ENCODE measurements around the gene CDK6.

DNA sequence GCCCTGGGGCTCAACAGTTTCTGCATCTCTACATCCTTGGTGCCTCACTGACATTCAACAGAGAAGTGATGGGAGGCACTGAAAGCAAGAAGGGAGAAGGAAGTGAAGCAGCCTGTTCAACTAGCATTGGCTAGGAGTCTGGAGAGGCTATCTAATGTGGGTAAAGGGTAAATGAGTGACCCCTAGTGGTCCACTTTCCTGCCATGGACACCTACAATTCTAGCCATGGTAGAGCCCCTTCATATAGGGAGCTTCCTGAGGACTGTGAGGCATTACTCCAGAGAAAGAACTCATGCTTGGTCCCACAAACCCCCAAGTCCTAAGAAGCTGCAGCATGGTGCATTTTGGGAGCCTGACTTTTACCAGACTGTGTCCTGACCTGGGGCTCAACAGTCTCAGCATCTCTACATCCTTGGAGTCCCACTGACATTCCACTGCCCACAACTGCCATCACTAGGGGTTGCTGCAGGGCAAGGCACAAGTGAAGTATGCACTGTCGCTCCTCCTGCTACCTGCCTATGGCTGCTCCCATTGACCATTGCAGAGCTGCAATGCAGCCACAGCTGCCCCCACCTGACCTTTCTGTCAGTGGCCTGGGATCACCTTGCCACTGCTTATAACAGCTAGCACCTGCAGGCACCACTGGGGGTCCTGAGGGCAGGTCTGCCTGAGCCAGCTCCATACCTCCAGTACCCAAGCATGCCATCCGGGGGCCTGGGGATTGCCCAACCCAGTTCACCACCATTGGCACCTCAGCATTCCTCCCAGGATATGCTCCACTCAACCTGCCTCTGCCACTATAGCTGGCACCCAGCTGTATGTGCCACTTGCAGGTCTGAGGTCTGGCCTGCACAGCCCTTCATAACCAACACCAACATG lies 44.1 kb upstream of the CDK6 start:
- TF ChIP-seq, protein P1, sequence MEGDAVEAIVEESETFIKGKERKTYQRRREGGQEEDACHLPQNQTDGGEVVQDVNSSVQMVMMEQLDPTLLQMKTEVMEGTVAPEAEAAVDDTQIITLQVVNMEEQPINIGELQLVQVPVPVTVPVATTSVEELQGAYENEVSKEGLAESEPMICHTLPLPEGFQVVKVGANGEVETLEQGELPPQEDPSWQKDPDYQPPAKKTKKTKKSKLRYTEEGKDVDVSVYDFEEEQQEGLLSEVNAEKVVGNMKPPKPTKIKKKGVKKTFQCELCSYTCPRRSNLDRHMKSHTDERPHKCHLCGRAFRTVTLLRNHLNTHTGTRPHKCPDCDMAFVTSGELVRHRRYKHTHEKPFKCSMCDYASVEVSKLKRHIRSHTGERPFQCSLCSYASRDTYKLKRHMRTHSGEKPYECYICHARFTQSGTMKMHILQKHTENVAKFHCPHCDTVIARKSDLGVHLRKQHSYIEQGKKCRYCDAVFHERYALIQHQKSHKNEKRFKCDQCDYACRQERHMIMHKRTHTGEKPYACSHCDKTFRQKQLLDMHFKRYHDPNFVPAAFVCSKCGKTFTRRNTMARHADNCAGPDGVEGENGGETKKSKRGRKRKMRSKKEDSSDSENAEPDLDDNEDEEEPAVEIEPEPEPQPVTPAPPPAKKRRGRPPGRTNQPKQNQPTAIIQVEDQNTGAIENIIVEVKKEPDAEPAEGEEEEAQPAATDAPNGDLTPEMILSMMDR (IDR thresholded peaks at IDR 0.05; ENCODE audit: borderline replicate concordance, extremely low read depth, low read length, poor library complexity, severe bottlenecking), result peak; percentile 11
- TF ChIP-seq EZH2 (IDR thresholded peaks at IDR 0.05; ENCODE audit: borderline replicate concordance, low read depth, low read length, severe bottlenecking), result no peak
